SK-N-MC (cell line): ENCODE data around the gene ACAP2.

Source experiments
- DNase-seq: peaks from one replicate; pipeline ENCODE4 v3.0.0-alpha.2; 2011; ENCODE audit warnings: low read depth, low spot score
- H3K27ac ChIP-seq: fragments of 200-600 bp; sonication (generic); 2 replicates; pipeline ENCODE4 v1.5.1; 2016; ENCODE audit warnings: mixed run types
- H3K36me3 ChIP-seq: fragments of 200-600 bp; sonication (generic); 2 replicates; pipeline ENCODE4 v1.6.1; 2017; ENCODE audit warnings: antibody characterized with exemption, low read length, mixed read lengths; ENCODE audit not compliant: insufficient read depth
- H3K4me3 ChIP-seq: fragments of 200-600 bp; sonication (generic); 2 replicates; pipeline ENCODE4 v1.5.1; 2016
- H3K9ac ChIP-seq: fragments of 200-600 bp; sonication (generic); 2 replicates; pipeline ENCODE4 v1.8.0; 2017; ENCODE audit warnings: mixed run types, mixed read lengths; ENCODE audit not compliant: insufficient read length
- H3K9me3 ChIP-seq: fragments of 200-600 bp; sonication (generic); 2 replicates; pipeline ENCODE4 v1.6.1; 2017; ENCODE audit warnings: low read depth, mild to moderate bottlenecking, antibody characterized with exemption, low read length, moderate library complexity, mixed read lengths
- EZH2 ChIP-seq: fragments of 200-600 bp; sonication (generic); IDR thresholded peaks from one replicate; pipeline ENCODE4 v1.6.1; 2017; ENCODE audit warnings: antibody characterized with exemption
- FOXP2 ChIP-seq: optimal IDR thresholded peaks from 2 replicates; pipeline ENCODE3; 2011; ENCODE audit warnings: mild to moderate bottlenecking, moderate library complexity; ENCODE audit not compliant: insufficient read depth; ENCODE audit errors: extremely low read length, control extremely low read depth
- POLR2AphosphoS5 ChIP-seq: IDR thresholded peaks from 2 replicates; pipeline ENCODE4 v1.6.1; 2012; ENCODE audit warnings: mild to moderate bottlenecking, low read depth, low read length, borderline replicate concordance

ACAP2 gene

DNA sequence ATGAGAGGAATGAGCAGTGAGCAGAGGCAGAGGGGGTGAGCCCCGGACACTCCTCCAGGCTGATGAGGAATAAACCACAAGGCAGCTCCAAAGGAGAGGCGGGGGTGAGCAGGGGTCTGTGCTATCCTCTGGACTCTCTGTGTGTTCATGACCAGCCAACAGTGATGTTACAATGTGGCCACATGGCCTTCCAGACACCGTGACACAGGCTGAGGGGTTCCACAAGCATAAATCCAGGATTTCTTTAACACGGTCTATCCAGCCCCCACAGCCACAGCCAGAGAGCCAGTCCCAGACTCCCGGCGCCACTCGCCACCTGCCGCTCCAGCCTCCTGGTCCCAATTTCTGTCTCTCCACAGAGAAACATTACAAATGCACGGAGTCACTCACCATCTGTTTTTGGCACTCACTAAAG lies 196.2 kb downstream of the ACAP2 start:
- H3K9ac ChIP-seq, result no peak overlapping the region
- DNase-seq, result no peak
- TF ChIP-seq EZH2, result no peak
- no peak for TF ChIP-seq FOXP2
- TF ChIP-seq POLR2AphosphoS5, result no peak
- no peak overlapping the region for H3K27ac ChIP-seq
- no peaks in the 10 kb centered on the region for H3K9me3 ChIP-seq
- H3K4me3 ChIP-seq, result no peak overlapping the region
- H3K36me3 ChIP-seq, result no peaks in the 10 kb centered on the region

DNA sequence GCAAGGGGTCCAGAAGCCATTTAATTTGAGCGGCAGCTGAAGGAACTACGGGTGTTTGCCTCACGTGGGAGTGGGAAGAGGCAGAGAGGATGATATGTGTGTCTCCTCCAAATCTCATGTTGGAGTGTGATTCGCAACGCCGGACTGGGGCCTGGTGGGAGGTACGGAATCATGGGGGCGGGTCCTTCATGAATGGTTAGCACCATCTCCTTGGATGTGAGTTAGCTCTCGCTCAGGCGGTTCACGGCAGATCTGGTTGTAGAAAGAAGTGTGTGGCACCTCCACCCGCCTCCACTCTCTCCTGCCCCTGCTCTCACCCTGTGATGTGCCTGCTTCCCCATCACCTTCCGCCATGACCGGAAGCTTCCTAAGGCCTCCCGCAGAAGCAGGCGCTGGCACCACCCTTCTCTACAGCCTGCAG lies 197.3 kb downstream of the ACAP2 start:
- H3K36me3 ChIP-seq, result no peaks in the 10 kb centered on the region
- no peaks in the 10 kb centered on the region for H3K9me3 ChIP-seq
- DNase-seq, result no peak

DNA sequence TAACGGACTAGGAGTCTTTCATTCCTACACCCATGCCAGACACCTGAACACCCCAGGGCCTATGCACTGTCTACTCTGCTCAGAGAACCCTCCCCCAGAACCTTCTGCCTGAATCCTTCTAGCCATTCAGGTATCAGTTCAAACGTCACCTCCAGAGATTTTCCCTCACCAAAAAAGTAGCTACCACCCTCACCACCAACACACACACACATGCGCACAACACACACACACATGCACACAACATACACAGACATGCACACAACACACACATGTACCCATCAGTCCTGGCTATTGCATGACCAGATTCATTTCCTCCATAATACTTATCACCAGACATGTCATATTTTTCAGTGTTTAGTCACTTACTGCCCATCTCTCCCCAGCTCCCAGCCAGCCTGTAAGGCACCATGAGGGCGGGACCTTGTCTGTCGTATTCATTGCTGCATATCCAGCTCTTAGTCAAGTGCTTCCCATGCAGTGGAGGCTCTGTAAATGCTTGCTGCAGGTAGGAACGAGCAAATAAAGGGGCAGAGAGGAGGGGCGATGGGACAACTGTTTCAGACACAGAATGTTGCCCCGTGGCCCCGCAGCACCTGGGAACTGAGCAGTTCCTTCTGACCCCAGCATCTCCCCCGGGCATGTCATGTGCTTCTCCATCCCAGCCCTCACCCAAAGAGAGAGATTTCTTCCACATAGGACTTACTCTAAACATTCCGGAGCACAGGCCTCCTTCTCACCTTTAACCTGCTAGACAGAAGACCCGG lies 201.0 kb downstream of the ACAP2 start:
- TF ChIP-seq POLR2AphosphoS5 (no peak), FOXP2 (no peak), EZH2 (no peak)
- DNase-seq, result no peak
- no peak overlapping the region for H3K4me3 ChIP-seq

More for the DNA sequence above, 197.3 kb downstream of the ACAP2 start:
- no peak overlapping the region for H3K27ac ChIP-seq
- TF ChIP-seq POLR2AphosphoS5, result no peak
- TF ChIP-seq EZH2, result no peak
- H3K4me3 ChIP-seq, result no peak overlapping the region
- no peak overlapping the region for H3K9ac ChIP-seq

DNA sequence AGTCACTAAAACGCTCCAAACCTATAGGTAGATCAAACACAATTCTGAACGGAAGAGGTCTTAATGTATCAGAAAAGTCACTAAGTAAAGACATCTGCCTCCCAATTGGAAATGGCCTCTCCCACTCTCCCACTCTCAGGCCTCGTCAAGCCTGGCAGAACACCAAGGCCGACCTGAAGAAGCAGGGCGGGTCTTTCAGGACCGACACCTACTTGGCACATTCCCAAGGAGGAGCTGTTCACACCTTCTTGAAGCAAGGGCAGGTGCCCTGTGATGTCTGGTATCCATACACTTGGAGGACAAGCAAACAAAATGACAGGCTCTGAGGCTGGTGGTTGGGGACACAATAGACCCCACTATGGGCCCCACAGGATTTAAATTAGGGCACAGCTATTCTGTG lies 201.9 kb downstream of the ACAP2 start:
- Histone ChIP-seq H3K27ac (no peak overlapping the region), H3K9ac (no peak overlapping the region), H3K4me3 (no peak overlapping the region), H3K36me3 (0 out of 2 replicates have a peak, but pooled peaks cover 4% of the 10 kb centered on the region), H3K9me3 (no peaks in the 10 kb centered on the region)
- DNase-seq, result no peak
- TF ChIP-seq FOXP2 (no peak), POLR2AphosphoS5 (no peak), EZH2 (no peak)

More for the DNA sequence above, 201.0 kb downstream of the ACAP2 start:
- H3K36me3 ChIP-seq, result 0 out of 2 replicates have a peak, but pooled peaks cover 4% of the 10 kb centered on the region
- no peak overlapping the region for H3K27ac ChIP-seq
- H3K9ac ChIP-seq, result no peak overlapping the region
- H3K9me3 ChIP-seq, result no peaks in the 10 kb centered on the region

DNA sequence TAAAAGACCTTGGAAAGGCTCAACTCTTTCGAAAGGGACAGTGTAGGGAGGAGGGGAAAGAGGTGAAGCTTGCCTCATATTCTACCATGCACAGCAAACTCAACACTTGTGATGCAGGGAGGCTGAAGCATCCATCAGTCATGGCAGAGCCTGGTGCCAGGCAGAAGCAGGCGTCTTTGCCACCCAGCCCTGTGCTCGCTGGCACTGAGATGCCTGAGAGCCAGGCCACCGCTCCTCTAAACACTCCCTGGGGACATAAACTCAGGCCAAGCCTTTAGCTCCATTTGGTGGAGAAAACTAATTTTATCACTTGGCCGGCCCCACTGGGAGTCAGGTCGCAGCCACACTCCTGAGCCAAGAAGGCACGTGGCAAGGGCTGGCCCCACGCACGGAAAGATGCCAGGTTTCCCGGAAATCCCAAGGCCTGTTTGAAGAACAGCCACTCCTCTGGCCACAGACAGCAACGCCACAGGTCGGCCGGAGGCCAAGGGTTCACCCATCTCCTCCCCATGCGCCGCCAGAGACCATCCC lies 202.6 kb downstream of the ACAP2 start:
- H3K36me3 ChIP-seq, result peaks cover 4% of the 10 kb centered on the region; the same call in 1 of the 2 replicates
- no peak for DNase-seq

DNA sequence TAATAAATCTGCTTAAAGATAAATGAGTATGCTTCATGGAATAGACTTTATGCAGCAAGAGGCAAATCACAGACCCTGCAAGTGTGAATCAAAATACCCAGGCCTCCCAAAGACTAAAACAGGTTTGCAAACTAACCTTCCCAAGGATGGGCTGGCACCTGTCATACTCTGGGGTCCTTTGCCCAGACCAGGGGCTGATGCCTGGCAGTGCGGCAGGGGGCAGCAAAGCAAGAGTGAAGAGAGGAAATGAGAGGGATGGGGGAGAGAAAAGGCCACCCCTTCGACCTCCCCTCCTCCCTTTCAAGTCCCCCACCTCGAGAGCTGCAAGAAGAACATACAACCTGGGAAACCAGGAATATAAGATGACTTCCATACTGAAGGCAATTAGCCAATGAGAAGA lies 203.7 kb downstream of the ACAP2 start:
- no peak for DNase-seq
- no peak overlapping the region for H3K9ac ChIP-seq

More for the DNA sequence above, 202.6 kb downstream of the ACAP2 start:
- H3K27ac ChIP-seq, result no peak overlapping the region
- no peak overlapping the region for H3K9ac ChIP-seq
- no peaks in the 10 kb centered on the region for H3K9me3 ChIP-seq
- no peak for TF ChIP-seq EZH2
- no peak overlapping the region for H3K4me3 ChIP-seq

DNA sequence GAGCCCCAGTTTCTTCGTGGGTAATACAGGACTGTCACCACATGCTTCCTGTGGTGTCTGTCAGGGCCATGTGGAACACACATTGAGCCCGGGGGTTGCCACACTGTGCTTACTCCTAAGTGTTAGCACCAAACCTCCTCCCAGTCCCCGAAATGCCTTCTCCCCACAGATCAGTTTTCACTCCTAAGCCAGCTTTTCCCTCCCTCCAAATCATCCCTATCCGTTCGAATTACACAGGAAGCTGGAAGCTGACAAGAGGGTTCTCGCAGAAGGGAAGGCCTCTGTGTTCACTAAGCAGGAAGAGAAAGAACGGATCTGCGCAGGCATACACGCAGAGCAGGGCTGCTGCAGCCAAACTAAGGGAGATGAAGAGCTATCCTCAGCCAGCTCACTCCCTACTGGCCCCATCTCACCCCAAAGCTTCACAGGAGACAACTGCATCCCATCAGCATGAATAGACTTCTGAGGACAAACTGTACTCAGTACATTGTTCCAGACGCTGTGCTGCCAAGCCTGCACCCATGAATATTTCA lies 204.2 kb downstream of the ACAP2 start:
- Histone ChIP-seq H3K4me3 (no peak overlapping the region), H3K27ac (no peak overlapping the region), H3K36me3 (peaks cover 4% of the 10 kb centered on the region; the same call in 1 of the 2 replicates), H3K9me3 (no peaks in the 10 kb centered on the region), H3K9ac (no peak overlapping the region)
- no peak for DNase-seq
- TF ChIP-seq FOXP2 (no peak), EZH2 (no peak), POLR2AphosphoS5 (no peak)

More for the DNA sequence above, 203.7 kb downstream of the ACAP2 start:
- Histone ChIP-seq H3K9me3 (no peaks in the 10 kb centered on the region), H3K36me3 (peaks cover 4% of the 10 kb centered on the region; the same call in 1 of the 2 replicates), H3K4me3 (no peak overlapping the region), H3K27ac (no peak overlapping the region)
- no peak for TF ChIP-seq FOXP2
- no peak for TF ChIP-seq EZH2
- TF ChIP-seq POLR2AphosphoS5, result no peak

DNA sequence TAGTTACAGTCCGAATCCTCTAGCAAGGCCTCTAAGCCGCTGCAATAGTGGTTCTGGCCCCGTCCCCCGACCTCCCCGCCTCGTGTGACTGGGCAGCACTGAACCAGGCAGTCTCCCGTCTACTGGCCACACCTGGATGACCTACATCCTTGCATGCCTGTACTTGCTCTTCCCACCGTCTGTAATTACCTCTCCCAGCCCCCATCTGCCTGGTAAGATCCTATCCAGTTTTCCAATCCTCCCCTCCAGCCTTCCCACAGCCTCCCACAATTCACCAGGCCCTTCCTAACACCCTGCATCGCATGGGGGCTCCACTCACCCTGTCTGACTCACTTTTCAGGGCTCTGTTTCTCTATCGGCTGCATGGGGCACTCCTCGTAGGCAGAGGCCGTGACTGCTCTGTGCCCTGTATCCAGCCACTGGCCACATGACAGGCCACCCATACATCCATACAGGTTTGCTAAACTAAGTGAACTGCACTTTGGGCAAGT lies 204.7 kb downstream of the ACAP2 start:
- H3K4me3 ChIP-seq, result no peak overlapping the region
- no peak overlapping the region for H3K9ac ChIP-seq
- H3K9me3 ChIP-seq, result no peaks in the 10 kb centered on the region
- no peak for TF ChIP-seq FOXP2
- TF ChIP-seq EZH2, result no peak
- TF ChIP-seq POLR2AphosphoS5, result no peak
- no peak for DNase-seq
- H3K27ac ChIP-seq, result no peak overlapping the region
- peaks cover 4% of the 10 kb centered on the region; the same call in 1 of the 2 replicates for H3K36me3 ChIP-seq
